Ovary (tissue), 3 donors: ENCODE data around the gene CHD9NB.

Source experiments
- CTCF ChIP-seq, 3 donors: fragments of 450-650 bp in 2 of 3; fragments of 200-600 bp in 1 of 3; IDR thresholded peaks; one replicate each; pipeline versions ENCODE4 v1.5.1 to v1.8.0; 2016 to 2022; ENCODE audit warnings: antibody characterized with exemption in 3 of 3, mild to moderate bottlenecking in 1 of 3
- EP300 ChIP-seq: sonication (generic); formaldehyde crosslinking; IDR thresholded peaks from one replicate; pipeline ENCODE4 v1.6.1; 2017; ENCODE audit warnings: antibody characterized with exemption
- POLR2A ChIP-seq: fragments of 450-650 bp; IDR thresholded peaks from one replicate; pipeline ENCODE4 v1.6.1; 2017; ENCODE audit warnings: antibody characterized with exemption, mild to moderate bottlenecking, moderate library complexity
- donor health status: DM: no; HTN: no; CAD: no.

- no peak for TF ChIP-seq CTCF (IDR thresholded peaks at IDR 0.05)
- no peak for TF ChIP-seq POLR2A
- no peak for TF ChIP-seq EP300
Observed at GRCh38 chr16:53081032-53081424, 28.3 kb upstream of the CHD9NB start.
